ENCODE data around the gene IFT74. TPM values are rescaled to one million over a fixed set of nuclear protein-coding genes. Genes with fewer than 3 reads are reported as not detected.

IFT74 gene
- total RNA-seq, 1 experiment from 2014 or later = 16.2 TPM

GRCh38 chr9:27003426-27004077 lies 47.3 kb downstream of the IFT74 start:
- H3K4me3 Mint-ChIP-seq = no peak overlapping the region

More at GRCh38 chr9:27003426-27004077, 47.3 kb downstream of the IFT74 start:
- Histone ChIP-seq H3T11ph (ENCODE audit: low read length) (no peak overlapping the region), H3K4me2 (ENCODE audit: insufficient read depth, insufficient read length, low read length) (no peak overlapping the region), H2AFZ (ENCODE audit: low read length) (no peak overlapping the region), H3K56ac (ENCODE audit: insufficient read length, low read depth, low read length) (no peak overlapping the region), H2AK5ac (ENCODE audit: insufficient read length, low read length) (no peak overlapping the region), H2BK12ac (ENCODE audit: insufficient read length, low read depth, low read length) (no peak overlapping the region), H3K14ac (ENCODE audit: insufficient read depth, low read length) (no peak overlapping the region), H4K8ac (replicated peaks; ENCODE audit: insufficient read length, low read depth, low read length) (no peak overlapping the region), H4K91ac (ENCODE audit: insufficient read length, low read depth, low read length) (no peak overlapping the region), H3K18ac (ENCODE audit: insufficient read length, low read depth, low read length) (no peak overlapping the region), H3K23ac (ENCODE audit: insufficient read length, low read depth, low read length) (no peak overlapping the region), H2BK20ac (ENCODE audit: low read depth, low read length, poor library complexity, severe bottlenecking) (no peak overlapping the region), H4K5ac (ENCODE audit: insufficient read length, low read depth, low read length) (no peak overlapping the region), H3K9ac (ENCODE audit: extremely low read depth, insufficient read length, low read length) (no peak overlapping the region), H3K23me2 (ENCODE audit: insufficient read length, low read depth, low read length, poor library complexity, severe bottlenecking) (no peaks in the 10 kb centered on the region), H3K79me2 (ENCODE audit: insufficient read depth, low read length) (no peaks in the 10 kb centered on the region), H2BK5ac (ENCODE audit: insufficient read length, low read length) (no peak overlapping the region), H2BK15ac (ENCODE audit: low read depth, low read length) (no peak overlapping the region), H3K79me1 (ENCODE audit: insufficient read depth, low read depth, low read length, poor library complexity, severe bottlenecking) (no peaks in the 10 kb centered on the region), H3K4me1 (ENCODE audit: insufficient read depth, low read length) (no peaks in the 10 kb centered on the region; the same call in 1 of the 2 replicates), H4K20me1 (ENCODE audit: control insufficient read depth, insufficient read depth, insufficient read length) (no peaks in the 10 kb centered on the region), H3K9me3 (ENCODE audit: control insufficient read depth, low read depth, low read length) (no peaks in the 10 kb centered on the region), H3K27me3 (ENCODE audit: insufficient read depth, low read length) (no peaks in the 10 kb centered on the region), H3K4ac (ENCODE audit: low read depth, low read length) (no peak overlapping the region), H3K27ac (ENCODE audit: insufficient read length, low read depth, low read length) (no peak overlapping the region), H2BK120ac (ENCODE audit: low read depth, low read length, poor library complexity, severe bottlenecking) (no peak overlapping the region)
- no peak for TF ChIP-seq CTCF (conservative IDR thresholded peaks at IDR 0.05)
- WGBS (ENCODE audit: extremely low coverage, insufficient read length, low lambda C conversion rate) = no CpG with 5 or more reads among the region's 3 CpGs
- DNase-seq = no peak
- peaks cover 0 to 4% (median 1%) of the 10 kb centered on the region in 3 experiments; a peak in 3 of 7 replicates for H3K36me3 Mint-ChIP-seq (ENCODE audit: insufficient read depth in 1 of 3, low read depth in 3 of 3)
- H3K27me3 Mint-ChIP-seq (ENCODE audit: low read depth) = no peaks in the 10 kb centered on the region
- H3K4me1 Mint-ChIP-seq = peaks cover 2 to 3% of the 10 kb centered on the region in 2 experiments; a peak in 3 of 4 replicates
- H3K9me3 Mint-ChIP-seq = no peaks in the 10 kb centered on the region
- no peak overlapping the region; a peak in 1 of 7 replicates for H3K27ac Mint-ChIP-seq
